Coronary artery (tissue), 2 donors: ENCODE measurements around the gene SDCCAG8.

Experiments
- DNase-seq: peaks from one replicate; pipeline ENCODE4 v3.0.0-alpha.2; 2017; ENCODE audit warnings: low spot score
- H3K27ac ChIP-seq, 2 donors: fragments of 200-600 bp; sonication (generic); one replicate each; pipeline ENCODE4 v1.5.1; 2016 to 2019
- H3K4me3 ChIP-seq: fragments of 200-600 bp; sonication (generic); 2 replicates; pipeline ENCODE4 v1.5.1; 2016; ENCODE audit warnings: mild to moderate bottlenecking, moderate library complexity
- TF ChIP-seq, protein P1 (sequence below): fragments of 200-600 bp; sonication (generic); IDR thresholded peaks from one replicate; pipeline ENCODE4 v1.5.1; 2019; ENCODE audit warnings: antibody characterized with exemption

The SDCCAG8 gene

GRCh38 chr1:243254927-243255790 lies 682 bp upstream of the SDCCAG8 start, which contains the start of gene CEP170:
CEP170 (minus strand) TSS chr1:243255281; CDS start chr1:243225280, 30,001 bp downstream.
- DNase-seq: peak; percentile 94
- H3K4me3 ChIP-seq: peak within 1 kb of the TSS; percentile 86
- TF ChIP-seq, protein P1, sequence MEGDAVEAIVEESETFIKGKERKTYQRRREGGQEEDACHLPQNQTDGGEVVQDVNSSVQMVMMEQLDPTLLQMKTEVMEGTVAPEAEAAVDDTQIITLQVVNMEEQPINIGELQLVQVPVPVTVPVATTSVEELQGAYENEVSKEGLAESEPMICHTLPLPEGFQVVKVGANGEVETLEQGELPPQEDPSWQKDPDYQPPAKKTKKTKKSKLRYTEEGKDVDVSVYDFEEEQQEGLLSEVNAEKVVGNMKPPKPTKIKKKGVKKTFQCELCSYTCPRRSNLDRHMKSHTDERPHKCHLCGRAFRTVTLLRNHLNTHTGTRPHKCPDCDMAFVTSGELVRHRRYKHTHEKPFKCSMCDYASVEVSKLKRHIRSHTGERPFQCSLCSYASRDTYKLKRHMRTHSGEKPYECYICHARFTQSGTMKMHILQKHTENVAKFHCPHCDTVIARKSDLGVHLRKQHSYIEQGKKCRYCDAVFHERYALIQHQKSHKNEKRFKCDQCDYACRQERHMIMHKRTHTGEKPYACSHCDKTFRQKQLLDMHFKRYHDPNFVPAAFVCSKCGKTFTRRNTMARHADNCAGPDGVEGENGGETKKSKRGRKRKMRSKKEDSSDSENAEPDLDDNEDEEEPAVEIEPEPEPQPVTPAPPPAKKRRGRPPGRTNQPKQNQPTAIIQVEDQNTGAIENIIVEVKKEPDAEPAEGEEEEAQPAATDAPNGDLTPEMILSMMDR: no peak

GRCh38 chr1:243256590-243256989 lies 749 bp downstream of the SDCCAG8 start:
- Histone ChIP-seq H3K4me3 (peak overlapping the region; percentile 86), H3K27ac (peak overlapping the region; percentile 98 to 99)
- no peak for DNase-seq
- TF ChIP-seq, protein P1: no peak

More at GRCh38 chr1:243254927-243255790, 682 bp upstream of the SDCCAG8 start, which contains the start of gene CEP170:
- peak within 1 kb of the TSS; percentile 98 to 99 for H3K27ac ChIP-seq

- peak overlapping the region; percentile 86 for H3K4me3 ChIP-seq
- no peak for DNase-seq
- H3K27ac ChIP-seq: no peak overlapping the region
- TF ChIP-seq, protein P1: no peak
Observed at GRCh38 chr1:243257189-243257588, 1.3 kb downstream of the SDCCAG8 start.

DNA sequence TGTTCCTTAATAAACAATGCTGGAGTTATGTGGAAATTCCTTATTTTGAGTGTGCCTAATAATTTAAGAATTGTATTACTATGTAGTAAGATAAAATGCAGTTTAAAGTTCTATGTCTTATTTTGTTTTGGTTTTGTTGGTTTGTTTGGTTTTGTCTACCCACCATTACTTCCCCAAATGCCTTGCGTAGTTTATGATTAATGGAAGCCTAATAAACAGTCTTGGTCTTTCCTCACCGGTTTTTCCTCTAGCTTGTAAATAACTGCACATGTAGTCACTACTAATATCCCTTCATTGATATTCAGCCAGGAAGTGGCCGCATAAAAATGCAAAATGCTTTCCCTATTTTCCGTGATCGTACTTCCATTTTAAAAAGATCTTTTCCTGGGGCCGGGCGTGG lies 2.9 kb downstream of the SDCCAG8 start:
- no peak overlapping the region for H3K27ac ChIP-seq
- TF ChIP-seq, protein P1: no peak
- no peak overlapping the region for H3K4me3 ChIP-seq
- DNase-seq: no peak

GRCh38 chr1:243260221-243260880 lies 4.5 kb downstream of the SDCCAG8 start:
- TF ChIP-seq, protein P1: no peak
- Histone ChIP-seq H3K27ac (no peak overlapping the region), H3K4me3 (no peak overlapping the region)
- DNase-seq: no peak

DNA sequence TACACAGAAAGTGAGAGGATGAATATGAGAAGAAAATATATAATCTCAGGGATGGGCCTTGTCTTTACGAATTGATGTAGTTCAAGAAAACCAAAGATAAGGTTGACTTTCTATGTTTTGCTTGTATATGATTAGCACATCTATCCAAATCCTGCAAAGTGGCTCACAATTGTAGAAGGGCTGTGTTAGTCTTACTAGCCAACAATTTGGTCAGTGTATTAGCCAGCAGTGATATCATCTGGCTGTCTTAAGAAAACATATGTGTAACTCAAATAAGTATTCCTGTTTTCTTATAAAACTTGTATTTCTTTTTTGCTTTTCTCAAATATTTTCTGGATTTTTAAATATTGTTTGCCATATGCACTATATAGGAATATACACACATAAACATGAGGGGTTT lies 5.5 kb downstream of the SDCCAG8 start:
- no peak for DNase-seq

More for the DNA sequence above, 5.5 kb downstream of the SDCCAG8 start:
- TF ChIP-seq, protein P1: no peak
- no peak overlapping the region for H3K27ac ChIP-seq
- no peak overlapping the region for H3K4me3 ChIP-seq
